Tibial nerve (tissue), 4 donors: ENCODE data around the gene TCEAL8. TPM values are rescaled to one million over a fixed set of nuclear protein-coding genes. Genes with fewer than 3 reads are reported as not detected.

ENCODE experiments used
- DNase-seq, 2 donors: peaks; one replicate each; pipeline ENCODE4 v3.0.0-alpha.2; 2019; ENCODE audit warnings: low spot score in 2 of 2
- H3K27ac ChIP-seq, 4 donors: fragments of 200-600 bp; sonication (generic) in 3 of 4; one replicate each; pipeline ENCODE4 v1.5.1; 2017 to 2019; ENCODE audit warnings: mild to moderate bottlenecking in 1 of 4
- H3K27me3 ChIP-seq, 2 donors: fragments of 200-600 bp; sonication (generic) in 1 of 2; one replicate each; pipeline versions ENCODE4 v1.5.1 to v1.6.0; 2017 to 2019
- H3K36me3 ChIP-seq, 3 donors: fragments of 200-600 bp; sonication (generic); one replicate each; pipeline ENCODE4 v1.5.1; 2018 to 2019
- H3K4me1 ChIP-seq, 4 donors: fragments of 200-600 bp; sonication (generic) in 3 of 4; one replicate each; pipeline ENCODE4 v1.5.1; 2017 to 2019
- H3K4me3 ChIP-seq, 4 donors: fragments of 200-600 bp; sonication (generic) in 3 of 4; one replicate each; pipeline ENCODE4 v1.5.1; 2017 to 2019; ENCODE audit warnings: mild to moderate bottlenecking in 1 of 4, moderate library complexity in 1 of 4
- H3K9me3 ChIP-seq, 4 donors: fragments of 200-600 bp; sonication (generic) in 3 of 4; one replicate each; pipeline ENCODE4 v1.5.1; 2017 to 2019
- EP300 ChIP-seq, 2 donors: sonication (generic); formaldehyde crosslinking; IDR thresholded peaks; one replicate each; pipeline ENCODE4 v1.6.1; 2017; ENCODE audit warnings: antibody characterized with exemption in 2 of 2, mild to moderate bottlenecking in 1 of 2
- WGBS, 2 donors: methylation state at CpG; one replicate each; pipeline ENCODE4 v1.1.5; 2018; 5-methylcytosine and 5-hydroxymethylcytosine counted together
- total RNA-seq, 4 donors: library from RNA; depleted of rRNA; stranded (reverse); fragments of >200 nt; gene quantifications; one replicate each; pipeline ENCODE4 v1.1.0, GENCODE V29; 2016

Gene TCEAL8
- total RNA-seq, 4 donors from 2014 or later = 39.9 to 69.1 (median 59.1) TPM

DNA sequence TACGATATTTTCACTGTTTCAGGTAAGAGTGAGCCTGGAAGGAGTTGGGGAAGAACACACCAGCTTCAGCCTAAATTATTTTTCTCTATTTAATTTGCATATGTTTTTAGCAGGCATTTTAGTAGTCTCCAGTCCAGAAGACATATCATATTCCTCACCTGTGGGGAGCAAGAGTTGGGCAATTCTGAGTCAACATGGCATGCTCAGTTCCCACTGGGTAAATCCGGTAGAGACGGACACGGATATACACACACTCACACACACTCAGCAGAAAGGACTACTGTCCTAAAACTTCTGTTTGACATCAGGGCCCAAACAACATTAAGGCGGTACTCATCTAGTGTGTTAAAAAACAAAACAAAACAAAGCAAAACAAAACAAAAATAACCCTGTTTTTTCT lies 44.9 kb downstream of the TCEAL8 start:
- WGBS, 2 donors = 77 to 91% methylated on average over 5 of the region's 5 CpGs
- H3K4me1 ChIP-seq = no peaks in the 10 kb centered on the region
- peaks cover 0 to 16% of the 10 kb centered on the region in 2 donors for H3K27me3 ChIP-seq
- DNase-seq = no peak
- no peak for TF ChIP-seq EP300 (IDR thresholded peaks at IDR 0.05)
- H3K36me3 ChIP-seq = no peaks in the 10 kb centered on the region
- H3K9me3 ChIP-seq = no peaks in the 10 kb centered on the region
- no peak overlapping the region for H3K4me3 ChIP-seq
- H3K27ac ChIP-seq = no peak overlapping the region

Other genes with a start within 250 kb of the TCEAL8 start
- 1 to 10 TPM in 1 of 4 donors, under 1 TPM in 1, not detected in 2; 0.90 to 1.7 TPM for gene BEX1, start 191.0 kb downstream of the TCEAL8 start, total RNA-seq
- gene NXF3, start 162.0 kb downstream of the TCEAL8 start, total RNA-seq = 1 to 10 TPM in 1 of 4 donors, under 1 TPM in 3; 0.22 to 1.2 (median 0.71) TPM
- 10 to 100 TPM; 25.3 to 39.3 (median 29.7) TPM for gene BEX4, start 40.0 kb downstream of the TCEAL8 start, total RNA-seq
- not detected for gene TCEAL5, start 21.6 kb upstream of the TCEAL8 start, total RNA-seq
- 1 to 10 TPM in 2 of 4 donors, under 1 TPM in 1, not detected in 1; 0.87 to 4.8 (median 1.2) TPM for gene BEX2, start 55.8 kb upstream of the TCEAL8 start, total RNA-seq
- 10 to 100 TPM in 1 of 4 donors, 1 to 10 TPM in 3; 6.1 to 15.9 (median 8.2) TPM for gene TCEAL7, start 75.1 kb upstream of the TCEAL8 start, total RNA-seq
- 100 to 1,000 TPM in 1 of 4 donors, 10 to 100 TPM in 3; 49.2 to 114 (median 55.4) TPM for gene TCEAL9, start 101.4 kb upstream of the TCEAL8 start, total RNA-seq
- 100 to 1,000 TPM; 121 to 211 (median 202) TPM for gene BEX3, start 121.4 kb upstream of the TCEAL8 start, total RNA-seq